A673 (cell line): ENCODE data around the gene RS1. TPM values are rescaled to one million over a fixed set of nuclear protein-coding genes. Genes with fewer than 3 reads are reported as not detected.
A peak's percentile ranks its signal among the peaks of the same experiment; 100 is the strongest.

Experiments
- Bru-seq: library from RNA; stranded (reverse); fragments of 400-500 nt; gene quantifications from one replicate; lab custom pipeline; 2021; lab: Mats Ljungman, UMichigan
- BruChase-seq, 2 experiments: library from RNA; stranded (reverse); fragments of 400-500 nt; gene quantifications; one replicate each; lab custom pipeline; 2021; lab: Mats Ljungman, UMichigan
- BruUV-seq: library from RNA; stranded (reverse); fragments of 400-500 nt; replicated peaks from 2 replicates; lab custom pipeline; 2021; lab: Mats Ljungman, UMichigan
- CTCF ChIA-PET: fragments of 300-600 bp; sonication (Branson Sonifier 250); formaldehyde crosslinking; loops from one replicate; lab custom pipeline; 2022; ENCODE audit warnings: antibody characterized with exemption; lab: Charles Lee
- POLR2A ChIA-PET: fragments of 300-600 bp; sonication (Branson Sonifier 250); formaldehyde crosslinking; loops from one replicate; lab custom pipeline; 2022; ENCODE audit warnings: antibody characterized with exemption; ENCODE audit not compliant: low non-redundant PET; lab: Charles Lee
- DNase-seq: peaks from one replicate; pipeline ENCODE4 v3.0.0-alpha.2; 2015; ENCODE audit warnings: low spot score
- H3K27ac ChIP-seq: fragments of 200-600 bp; sonication (generic); 2 replicates; pipeline ENCODE4 v1.5.1; 2016; ENCODE audit warnings: mixed run types, low read depth, mild to moderate bottlenecking, mixed read lengths, antibody characterized with exemption, low read length; ENCODE audit not compliant: poor library complexity, severe bottlenecking
- H3K27me3 ChIP-seq: fragments of 200-600 bp; sonication (generic); replicated peaks from 2 replicates; pipeline ENCODE4 v1.6.1; 2017; ENCODE audit warnings: mixed run types, low read depth, mild to moderate bottlenecking, mixed read lengths, antibody characterized with exemption, low read length; ENCODE audit not compliant: insufficient read depth, poor library complexity
- H3K36me3 ChIP-seq: fragments of 200-600 bp; sonication (generic); 2 replicates; pipeline ENCODE4 v1.6.1; 2016; ENCODE audit warnings: mixed run types, mild to moderate bottlenecking, mixed read lengths, antibody characterized with exemption, low read length; ENCODE audit not compliant: insufficient read depth, poor library complexity, severe bottlenecking
- H3K4me1 ChIP-seq: fragments of 200-600 bp; sonication (generic); 2 replicates; pipeline ENCODE4 v1.6.1; 2017; ENCODE audit warnings: mixed run types, mild to moderate bottlenecking, mixed read lengths, antibody characterized with exemption, low read length; ENCODE audit not compliant: insufficient read depth, poor library complexity, severe bottlenecking
- H3K4me3 ChIP-seq: fragments of 200-600 bp; sonication (generic); 2 replicates; pipeline ENCODE4 v1.5.1; 2016; ENCODE audit warnings: low read depth, mixed run types, mild to moderate bottlenecking, mixed read lengths, low read length; ENCODE audit not compliant: poor library complexity, severe bottlenecking
- H3K9me3 ChIP-seq: fragments of 200-600 bp; sonication (generic); 2 replicates; pipeline ENCODE4 v1.6.1; 2016; ENCODE audit warnings: mixed run types, low read depth, mild to moderate bottlenecking, mixed read lengths, antibody characterized with exemption, low read length; ENCODE audit not compliant: poor library complexity, severe bottlenecking
- CTCF ChIP-seq: fragments of 300-800, 200-600 bp; sonication (generic); conservative IDR thresholded peaks from 2 replicates; pipeline ENCODE4 v1.5.1; 2017; ENCODE audit warnings: low read depth, mild to moderate bottlenecking, antibody characterized with exemption, low read length, moderate library complexity, mixed read lengths
- EZH2 ChIP-seq: fragments of 200-600 bp; sonication (generic); IDR thresholded peaks from 2 replicates; pipeline ENCODE4 v1.6.1; 2017; ENCODE audit warnings: borderline replicate concordance, low read depth, mild to moderate bottlenecking, mixed read lengths, antibody characterized with exemption, low read length; ENCODE audit not compliant: poor library complexity, severe bottlenecking
- intact Hi-C: fragments of 100-400 bp; cut with micrococcal nuclease; formaldehyde crosslinking; loops from one replicate; pipeline ENCODE4 v1.10.0; 2022; ENCODE audit not compliant: unreplicated experiment
- long read RNA-seq: library from polyadenylated mRNA; stranded (forward); transcript quantifications from one replicate; pipeline ENCODE4 v2.0.0, GENCODE V29; 2022
- total RNA-seq: library from RNA; stranded (reverse); gene quantifications from 2 replicates; pipeline ENCODE4 v1.2.3, GENCODE V29; 2021

The RS1 gene
- not detected in 2 replicates for total RNA-seq
- Bru-seq, nascent RNA = not detected
- BruChase-seq, experiment 1, labeled RNA remaining after a 2-hour chase = not detected
- BruChase-seq, experiment 2, labeled RNA remaining after a 6-hour chase = percentile 3 among the genes with signal in this experiment
- long read RNA-seq = 0 reads

- H3K36me3 ChIP-seq = no peaks in the 10 kb centered on the region
- no peaks in the 10 kb centered on the region for H3K4me1 ChIP-seq
- no peak for TF ChIP-seq CTCF
- TF ChIP-seq EZH2 = no peak
- DNase-seq = no peak
- no peak within 1 kb of the TSS for H3K27ac ChIP-seq
- H3K27me3 ChIP-seq = no peaks in the 10 kb centered on the region
- no peaks in the 10 kb centered on the region for H3K9me3 ChIP-seq
- intact Hi-C loops = loop anchor here (10.0 kb wide), 2 partner anchors 213 to 277 kb away; no protein-coding TSS in a partner anchor
- CTCF ChIA-PET = no interaction called here
- POLR2A ChIA-PET = no interaction called here
- H3K4me3 ChIP-seq = no peak within 1 kb of the TSS
- BruUV-seq = no TSS peak
Measured at GRCh38 chrX:18672008-18672407, at the start of gene RS1. TSS of gene RS1 (minus strand) at chrX:18672108. CDS start at chrX:18672068, 40 bp downstream.

GRCh38 chrX:18719852-18720251 is 47.9 kb upstream of the RS1 start:
- intact Hi-C loops = no loop called here
- H3K36me3 ChIP-seq = no peaks in the 10 kb centered on the region
- TF ChIP-seq EZH2 (no peak), CTCF (no peak)
- ChIA-PET CTCF (interaction anchor here (0.7 kb wide), 1 partner anchor 13 kb away, joined by 7 read pairs; the partner anchor contains the start of gene PPEF1), POLR2A (no interaction called here)
- DNase-seq = no peak
- H3K4me3 ChIP-seq = no peak overlapping the region
- H3K27ac ChIP-seq = no peak overlapping the region
- no TSS peak for BruUV-seq
- H3K4me1 ChIP-seq = no peaks in the 10 kb centered on the region
- H3K27me3 ChIP-seq = no peaks in the 10 kb centered on the region
- no peaks in the 10 kb centered on the region for H3K9me3 ChIP-seq

GRCh38 chrX:18714910-18715309 is 43.0 kb upstream of the RS1 start:
- no peak for DNase-seq
- H3K27ac ChIP-seq = no peak overlapping the region
- no peaks in the 10 kb centered on the region for H3K27me3 ChIP-seq
- H3K36me3 ChIP-seq = no peaks in the 10 kb centered on the region
- TF ChIP-seq EZH2 = no peak
- TF ChIP-seq CTCF = no peak
- POLR2A ChIA-PET = no interaction called here
- H3K9me3 ChIP-seq = no peaks in the 10 kb centered on the region
- no peak overlapping the region for H3K4me3 ChIP-seq
- CTCF ChIA-PET = no interaction called here
- H3K4me1 ChIP-seq = no peaks in the 10 kb centered on the region
- no TSS peak for BruUV-seq
- intact Hi-C loops = no loop called here
